Measurements from ENCODE around the gene STX2.

STX2 gene

GRCh38 chr12:130805635-130806034 is 33.4 kb downstream of the STX2 start:
- in situ Hi-C loops (cut with HindIII; ENCODE audit: low sequenced_read_pairs), result no loop called here
- TF ChIP-seq, protein P1, sequence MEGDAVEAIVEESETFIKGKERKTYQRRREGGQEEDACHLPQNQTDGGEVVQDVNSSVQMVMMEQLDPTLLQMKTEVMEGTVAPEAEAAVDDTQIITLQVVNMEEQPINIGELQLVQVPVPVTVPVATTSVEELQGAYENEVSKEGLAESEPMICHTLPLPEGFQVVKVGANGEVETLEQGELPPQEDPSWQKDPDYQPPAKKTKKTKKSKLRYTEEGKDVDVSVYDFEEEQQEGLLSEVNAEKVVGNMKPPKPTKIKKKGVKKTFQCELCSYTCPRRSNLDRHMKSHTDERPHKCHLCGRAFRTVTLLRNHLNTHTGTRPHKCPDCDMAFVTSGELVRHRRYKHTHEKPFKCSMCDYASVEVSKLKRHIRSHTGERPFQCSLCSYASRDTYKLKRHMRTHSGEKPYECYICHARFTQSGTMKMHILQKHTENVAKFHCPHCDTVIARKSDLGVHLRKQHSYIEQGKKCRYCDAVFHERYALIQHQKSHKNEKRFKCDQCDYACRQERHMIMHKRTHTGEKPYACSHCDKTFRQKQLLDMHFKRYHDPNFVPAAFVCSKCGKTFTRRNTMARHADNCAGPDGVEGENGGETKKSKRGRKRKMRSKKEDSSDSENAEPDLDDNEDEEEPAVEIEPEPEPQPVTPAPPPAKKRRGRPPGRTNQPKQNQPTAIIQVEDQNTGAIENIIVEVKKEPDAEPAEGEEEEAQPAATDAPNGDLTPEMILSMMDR (IDR thresholded peaks at IDR 0.05; ENCODE audit: low read depth, low read length, missing control alignments), result no peak

DNA sequence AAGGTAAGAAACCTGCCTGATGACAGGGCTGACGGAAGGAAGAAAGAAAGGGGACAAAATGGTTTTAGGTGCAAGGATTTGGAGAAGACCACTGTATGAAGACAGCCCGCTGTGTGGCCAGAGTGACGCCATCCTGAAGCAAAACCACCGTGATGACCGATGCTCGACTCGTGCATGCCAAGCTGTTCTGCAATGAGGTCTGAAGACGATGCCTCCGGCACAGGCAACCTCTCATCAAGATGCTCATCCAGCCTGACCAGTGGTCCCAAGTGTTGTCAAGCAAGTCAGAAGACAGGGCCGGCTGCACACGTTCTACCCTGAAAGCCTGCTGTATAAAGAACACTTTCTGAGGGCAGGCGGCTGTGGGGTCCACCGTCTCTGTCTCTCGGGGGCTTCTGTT is 34.8 kb downstream of the STX2 start:
- no peak overlapping the region for H3K4me3 ChIP-seq (ENCODE audit: low read depth, low read length)
- TF ChIP-seq, protein P1 (IDR thresholded peaks at IDR 0.05; ENCODE audit: low read depth, low read length, missing control alignments), result no peak
- no peak for DNase-seq (ENCODE audit: low read depth)
- in situ Hi-C loops (cut with HindIII; ENCODE audit: low sequenced_read_pairs), result no loop called here

More at GRCh38 chr12:130805635-130806034, 33.4 kb downstream of the STX2 start:
- no peak for DNase-seq (ENCODE audit: low read depth)
- H3K4me3 ChIP-seq (ENCODE audit: low read depth, low read length), result no peak overlapping the region

DNA sequence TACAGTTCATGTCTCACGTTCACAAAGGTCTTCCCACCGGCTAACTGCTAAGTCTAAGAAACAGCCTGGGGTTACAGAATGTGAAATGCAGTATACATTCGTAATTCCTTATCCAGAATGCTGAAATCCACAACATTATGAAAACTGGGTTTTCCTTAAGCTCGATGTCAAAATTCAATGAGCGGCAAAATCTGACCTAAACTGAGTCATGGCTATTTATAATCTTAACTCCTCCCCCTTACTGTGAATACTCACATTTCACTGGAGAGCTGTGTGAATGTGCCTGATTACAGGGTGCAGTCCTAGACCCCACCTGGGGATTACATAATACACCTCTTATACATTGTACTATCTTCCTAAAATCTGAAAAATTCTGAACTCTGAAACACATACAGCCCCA is 35.3 kb downstream of the STX2 start:
- TF ChIP-seq, protein P1 (IDR thresholded peaks at IDR 0.05; ENCODE audit: low read depth, low read length, missing control alignments), result no peak
- DNase-seq (ENCODE audit: low read depth), result no peak
- H3K4me3 ChIP-seq (ENCODE audit: low read depth, low read length), result no peak overlapping the region
- in situ Hi-C loops (cut with HindIII; ENCODE audit: low sequenced_read_pairs), result no loop called here

DNA sequence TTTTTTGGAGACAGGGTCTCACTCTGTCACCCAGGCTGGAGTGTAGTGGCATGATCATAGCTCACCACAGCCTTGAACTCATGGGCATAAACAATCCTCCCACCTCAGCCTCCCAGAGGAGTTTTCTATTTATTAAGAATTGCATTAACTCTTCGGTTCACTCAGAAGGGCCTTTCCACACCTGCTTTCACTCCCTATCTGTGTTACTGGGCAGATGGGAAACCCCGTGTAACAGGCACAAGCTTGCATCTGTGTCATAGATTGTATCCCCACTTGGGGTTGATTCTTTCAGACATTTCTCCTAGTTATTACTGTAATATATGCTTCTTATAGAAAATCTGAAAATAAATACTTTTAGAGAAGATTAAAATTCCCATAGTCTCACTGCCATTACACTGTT is 38.7 kb downstream of the STX2 start:
- TF ChIP-seq, protein P1 (IDR thresholded peaks at IDR 0.05; ENCODE audit: low read depth, low read length, missing control alignments), result no peak
- no peak for DNase-seq (ENCODE audit: low read depth)
- H3K4me3 ChIP-seq (ENCODE audit: low read depth, low read length), result no peak overlapping the region
- in situ Hi-C loops (cut with HindIII; ENCODE audit: low sequenced_read_pairs), result no loop called here

DNA sequence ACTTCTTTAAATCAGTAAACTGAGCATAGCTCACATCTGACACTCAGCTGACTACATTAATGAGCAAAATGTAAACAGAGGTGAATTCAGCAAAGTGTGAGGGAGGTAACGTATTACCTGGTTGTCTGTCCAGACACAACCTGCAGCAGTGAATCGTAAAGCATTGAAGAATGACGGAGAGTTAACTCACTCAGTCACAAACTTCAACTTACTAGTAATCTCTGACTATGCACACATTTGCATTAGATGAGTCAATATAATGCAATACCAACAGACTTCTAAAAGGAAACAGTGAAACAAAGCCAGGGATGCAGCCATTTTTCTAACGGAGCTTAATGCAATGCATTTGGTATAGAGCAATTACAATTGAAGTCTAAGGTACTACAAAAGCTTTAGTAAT is 40.0 kb downstream of the STX2 start:
- in situ Hi-C loops (cut with HindIII; ENCODE audit: low sequenced_read_pairs), result no loop called here
- TF ChIP-seq, protein P1 (IDR thresholded peaks at IDR 0.05; ENCODE audit: low read depth, low read length, missing control alignments), result no peak
- no peak for DNase-seq (ENCODE audit: low read depth)
- H3K4me3 ChIP-seq (ENCODE audit: low read depth, low read length), result no peak overlapping the region

- no peak overlapping the region for H3K4me3 ChIP-seq (ENCODE audit: low read depth, low read length)
- in situ Hi-C loops (cut with HindIII; ENCODE audit: low sequenced_read_pairs), result no loop called here
- TF ChIP-seq, protein P1 (IDR thresholded peaks at IDR 0.05; ENCODE audit: low read depth, low read length, missing control alignments), result no peak
- DNase-seq (ENCODE audit: low read depth), result no peak
These were observed 41.9 kb downstream of the STX2 start for GRCh38 chr12:130796985-130797686.
